Measurements from ENCODE around the gene INTS4.

The INTS4 gene

DNA sequence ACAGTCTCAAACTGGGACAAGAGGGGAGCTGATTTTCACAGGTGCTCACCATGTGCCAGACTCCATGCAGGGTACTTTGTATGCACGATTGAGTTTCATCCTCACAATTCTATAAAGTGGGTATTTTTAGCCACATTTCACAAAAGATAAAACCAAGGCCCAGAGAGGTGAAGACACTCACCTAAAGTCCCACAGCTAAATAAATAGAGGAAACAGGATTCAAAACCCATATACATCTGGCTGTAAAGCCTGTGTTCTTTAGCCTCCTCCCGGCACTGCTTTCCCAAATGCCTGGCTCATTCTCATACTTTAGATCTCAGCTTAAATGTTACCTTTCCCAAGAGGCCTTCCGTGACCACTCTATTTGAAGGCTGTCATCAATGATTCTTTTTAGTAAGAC lies 41.8 kb upstream of the INTS4 start:
- no peaks in the 10 kb centered on the region for H3F3A ChIP-seq (ENCODE audit: insufficient read depth, low read length)
- no peak overlapping the region for H3K9ac ChIP-seq (ENCODE audit: low read length)
- no peak overlapping the region for H2AFZ ChIP-seq (ENCODE audit: low read length)
- no peak overlapping the region for H3K4me2 ChIP-seq (ENCODE audit: low read length)
- H3K9me2 ChIP-seq (ENCODE audit: low read depth, low read length), result no peaks in the 10 kb centered on the region
- H3K27me3 ChIP-seq (ENCODE audit: insufficient read depth, low read length), result no peaks in the 10 kb centered on the region
- H3K4me1 ChIP-seq (ENCODE audit: insufficient read depth, low read length, severe bottlenecking), result peaks cover 24% of the 10 kb centered on the region
- H3K4me3 ChIP-seq (ENCODE audit: low read depth, low read length, poor library complexity, severe bottlenecking), result no peak overlapping the region
- no peaks in the 10 kb centered on the region for H3K36me3 ChIP-seq (ENCODE audit: insufficient read depth, low read length)
- no peaks in the 10 kb centered on the region for H3K9me3 ChIP-seq (ENCODE audit: low read length)
- TF ChIP-seq, protein P1, sequence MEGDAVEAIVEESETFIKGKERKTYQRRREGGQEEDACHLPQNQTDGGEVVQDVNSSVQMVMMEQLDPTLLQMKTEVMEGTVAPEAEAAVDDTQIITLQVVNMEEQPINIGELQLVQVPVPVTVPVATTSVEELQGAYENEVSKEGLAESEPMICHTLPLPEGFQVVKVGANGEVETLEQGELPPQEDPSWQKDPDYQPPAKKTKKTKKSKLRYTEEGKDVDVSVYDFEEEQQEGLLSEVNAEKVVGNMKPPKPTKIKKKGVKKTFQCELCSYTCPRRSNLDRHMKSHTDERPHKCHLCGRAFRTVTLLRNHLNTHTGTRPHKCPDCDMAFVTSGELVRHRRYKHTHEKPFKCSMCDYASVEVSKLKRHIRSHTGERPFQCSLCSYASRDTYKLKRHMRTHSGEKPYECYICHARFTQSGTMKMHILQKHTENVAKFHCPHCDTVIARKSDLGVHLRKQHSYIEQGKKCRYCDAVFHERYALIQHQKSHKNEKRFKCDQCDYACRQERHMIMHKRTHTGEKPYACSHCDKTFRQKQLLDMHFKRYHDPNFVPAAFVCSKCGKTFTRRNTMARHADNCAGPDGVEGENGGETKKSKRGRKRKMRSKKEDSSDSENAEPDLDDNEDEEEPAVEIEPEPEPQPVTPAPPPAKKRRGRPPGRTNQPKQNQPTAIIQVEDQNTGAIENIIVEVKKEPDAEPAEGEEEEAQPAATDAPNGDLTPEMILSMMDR (IDR thresholded peaks at IDR 0.05; ENCODE audit: low read length), result no peak
- no peak for TF ChIP-seq EZH2 (IDR thresholded peaks at IDR 0.05; ENCODE audit: borderline replicate concordance, low read length)
- H4K20me1 ChIP-seq (ENCODE audit: insufficient read depth, low read length), result no peaks in the 10 kb centered on the region
- H3K27ac ChIP-seq (ENCODE audit: low read depth, low read length, poor library complexity, severe bottlenecking), result no peak overlapping the region
- H3K79me2 ChIP-seq (ENCODE audit: insufficient read depth, low read length), result no peaks in the 10 kb centered on the region

DNA sequence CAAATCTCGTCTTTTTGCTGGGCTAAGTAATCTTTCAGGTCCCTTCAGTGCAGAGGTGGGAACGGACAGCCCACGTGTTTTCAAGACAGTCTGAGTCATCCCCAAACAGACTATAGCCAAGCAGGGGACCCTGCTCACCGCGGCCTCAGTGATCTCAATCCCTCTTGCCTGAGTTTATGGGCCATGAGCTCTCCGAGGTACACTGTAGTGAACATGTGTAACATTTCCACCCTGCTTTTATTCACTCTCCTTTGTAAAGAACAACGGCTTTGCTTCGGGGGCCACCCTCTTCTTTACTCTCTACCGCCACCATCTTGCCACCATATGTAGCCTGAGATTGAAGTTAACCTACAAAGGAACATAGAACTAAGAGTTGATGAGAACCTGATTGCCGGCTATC lies 40.2 kb upstream of the INTS4 start:
- Histone ChIP-seq H3K36me3 (ENCODE audit: insufficient read depth, low read length) (no peaks in the 10 kb centered on the region), H3K9ac (ENCODE audit: low read length) (no peak overlapping the region), H3K9me2 (ENCODE audit: low read depth, low read length) (no peaks in the 10 kb centered on the region), H4K20me1 (ENCODE audit: insufficient read depth, low read length) (no peaks in the 10 kb centered on the region), H3K27me3 (ENCODE audit: insufficient read depth, low read length) (no peaks in the 10 kb centered on the region), H3K9me3 (ENCODE audit: low read length) (no peaks in the 10 kb centered on the region), H3K27ac (ENCODE audit: low read depth, low read length, poor library complexity, severe bottlenecking) (no peak overlapping the region), H3K4me2 (ENCODE audit: low read length) (no peak overlapping the region), H3K4me1 (ENCODE audit: insufficient read depth, low read length, severe bottlenecking) (peaks cover 16% of the 10 kb centered on the region), H3K4me3 (ENCODE audit: low read depth, low read length, poor library complexity, severe bottlenecking) (no peak overlapping the region), H3K79me2 (ENCODE audit: insufficient read depth, low read length) (no peaks in the 10 kb centered on the region), H2AFZ (ENCODE audit: low read length) (no peak overlapping the region), H3F3A (ENCODE audit: insufficient read depth, low read length) (no peaks in the 10 kb centered on the region)
- TF ChIP-seq, protein P1 (IDR thresholded peaks at IDR 0.05; ENCODE audit: low read length), result peak; percentile 33; the same call in 1 of the 2 replicates
- TF ChIP-seq EZH2 (IDR thresholded peaks at IDR 0.05; ENCODE audit: borderline replicate concordance, low read length), result no peak

DNA sequence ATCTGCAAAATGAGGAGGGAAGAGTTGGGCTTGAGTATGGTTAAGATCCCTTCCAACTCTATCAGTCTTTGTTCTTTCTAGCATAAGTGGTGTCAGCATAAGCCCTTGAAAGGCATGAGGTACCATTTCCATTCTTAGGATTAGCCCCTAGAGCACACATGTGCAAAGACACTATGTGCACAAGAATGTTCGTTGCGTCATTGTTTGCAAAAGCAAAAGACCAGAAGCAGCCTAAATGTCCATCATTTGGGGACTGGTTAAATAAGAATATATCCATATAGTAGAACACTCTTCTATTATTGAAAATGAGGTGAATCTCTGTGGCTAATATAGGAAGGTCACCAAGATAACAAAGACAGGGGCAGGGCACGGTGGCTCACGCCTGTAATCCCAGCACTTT lies 38.6 kb upstream of the INTS4 start:
- Histone ChIP-seq H2AFZ (ENCODE audit: low read length) (no peak overlapping the region), H3K9ac (ENCODE audit: low read length) (no peak overlapping the region), H3K9me2 (ENCODE audit: low read depth, low read length) (no peaks in the 10 kb centered on the region), H3K36me3 (ENCODE audit: insufficient read depth, low read length) (no peaks in the 10 kb centered on the region), H3K79me2 (ENCODE audit: insufficient read depth, low read length) (no peaks in the 10 kb centered on the region), H3K4me3 (ENCODE audit: low read depth, low read length, poor library complexity, severe bottlenecking) (no peak overlapping the region), H3K27me3 (ENCODE audit: insufficient read depth, low read length) (no peaks in the 10 kb centered on the region), H3K27ac (ENCODE audit: low read depth, low read length, poor library complexity, severe bottlenecking) (no peak overlapping the region), H4K20me1 (ENCODE audit: insufficient read depth, low read length) (no peaks in the 10 kb centered on the region), H3K9me3 (ENCODE audit: low read length) (no peaks in the 10 kb centered on the region), H3K4me1 (ENCODE audit: insufficient read depth, low read length, severe bottlenecking) (peaks cover 5% of the 10 kb centered on the region), H3K4me2 (ENCODE audit: low read length) (no peak overlapping the region), H3F3A (ENCODE audit: insufficient read depth, low read length) (no peaks in the 10 kb centered on the region)
- TF ChIP-seq, protein P1 (IDR thresholded peaks at IDR 0.05; ENCODE audit: low read length), result no peak
- TF ChIP-seq EZH2 (IDR thresholded peaks at IDR 0.05; ENCODE audit: borderline replicate concordance, low read length), result no peak
